HG02885 (cell line): ENCODE data around the gene JPH2.

Experiments used
- ATAC-seq: cut with Tn5 transposase; IDR thresholded peaks from one replicate; pipeline ENCODE4 v1.9.1; 2021; ENCODE audit warnings: mild to moderate bottlenecking; ENCODE audit not compliant: unreplicated experiment, poor library complexity

The JPH2 gene

DNA sequence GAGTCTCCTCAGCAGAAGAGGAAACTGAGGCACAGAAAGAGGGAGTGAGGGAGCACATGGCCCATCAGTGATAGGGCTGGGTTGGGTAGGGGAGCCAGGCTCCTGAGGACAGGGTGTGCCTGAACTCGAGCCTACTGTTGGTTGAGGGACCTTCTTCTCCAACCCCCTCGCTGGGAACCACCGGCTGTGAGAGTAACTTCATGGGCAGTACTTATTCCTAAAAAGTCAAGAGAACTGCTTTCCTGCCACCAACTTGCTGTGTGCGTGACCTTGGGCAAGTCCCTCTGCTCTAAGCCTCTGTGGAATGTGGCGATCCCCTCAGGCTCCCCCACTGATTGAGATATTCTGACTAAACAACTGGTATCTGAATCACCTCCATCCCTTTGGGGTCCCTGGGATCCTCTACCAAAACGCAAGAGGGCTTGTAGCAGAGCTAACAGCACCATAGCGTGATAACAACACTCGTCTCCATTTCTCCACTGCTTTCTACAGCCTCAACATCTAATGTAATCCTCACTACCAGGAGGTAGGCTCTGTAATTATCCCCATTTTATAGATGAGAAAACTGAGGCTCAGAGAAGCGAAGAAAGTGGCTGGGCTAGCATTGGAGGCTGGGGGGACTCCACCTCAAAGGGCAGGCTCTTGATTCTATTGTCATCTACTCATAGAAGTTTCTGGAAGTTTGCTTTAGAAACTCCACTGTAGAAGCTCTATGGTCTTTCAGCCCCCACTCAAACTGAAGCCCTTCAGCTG is 76.0 kb downstream of the JPH2 start:
- no peak for ATAC-seq

DNA sequence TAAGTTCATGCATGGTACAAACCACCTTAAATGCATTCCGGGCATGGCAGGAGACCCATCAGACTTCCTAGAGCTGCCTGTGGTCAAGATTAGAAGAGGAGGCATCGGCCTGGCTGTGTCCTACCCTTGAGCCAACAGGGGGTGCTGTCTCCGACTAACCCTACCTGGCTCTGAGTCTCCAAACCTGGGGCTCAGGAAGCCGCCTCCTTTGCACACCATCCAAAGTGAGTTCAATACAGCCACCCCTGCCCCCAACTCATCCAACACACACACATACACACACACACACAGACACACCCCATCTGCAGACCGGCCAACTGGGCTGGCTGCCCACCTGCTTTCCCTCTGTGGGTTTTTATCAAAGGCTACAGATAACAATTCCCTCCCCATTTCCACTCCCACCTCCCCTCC is 77.0 kb downstream of the JPH2 start:
- no peak for ATAC-seq

DNA sequence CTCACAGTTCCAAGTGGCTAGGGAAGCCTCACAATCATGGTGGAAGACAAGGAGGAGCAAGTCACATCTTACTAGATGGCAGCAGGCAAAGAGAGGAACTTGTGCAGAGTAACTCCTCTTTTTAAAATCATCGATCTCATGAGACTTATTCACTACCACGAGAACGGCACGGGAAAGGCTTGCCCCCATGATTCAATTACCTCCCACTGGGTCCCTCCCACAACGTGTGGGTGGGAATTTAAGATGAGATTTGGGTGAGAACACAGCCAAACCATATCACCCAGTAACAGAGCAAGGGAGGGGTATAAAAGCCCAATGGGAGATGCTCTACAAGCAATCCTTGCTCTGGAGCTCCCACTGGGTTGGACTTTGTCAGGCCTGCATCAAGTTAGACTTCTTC is 80.4 kb downstream of the JPH2 start:
- no peak for ATAC-seq

DNA sequence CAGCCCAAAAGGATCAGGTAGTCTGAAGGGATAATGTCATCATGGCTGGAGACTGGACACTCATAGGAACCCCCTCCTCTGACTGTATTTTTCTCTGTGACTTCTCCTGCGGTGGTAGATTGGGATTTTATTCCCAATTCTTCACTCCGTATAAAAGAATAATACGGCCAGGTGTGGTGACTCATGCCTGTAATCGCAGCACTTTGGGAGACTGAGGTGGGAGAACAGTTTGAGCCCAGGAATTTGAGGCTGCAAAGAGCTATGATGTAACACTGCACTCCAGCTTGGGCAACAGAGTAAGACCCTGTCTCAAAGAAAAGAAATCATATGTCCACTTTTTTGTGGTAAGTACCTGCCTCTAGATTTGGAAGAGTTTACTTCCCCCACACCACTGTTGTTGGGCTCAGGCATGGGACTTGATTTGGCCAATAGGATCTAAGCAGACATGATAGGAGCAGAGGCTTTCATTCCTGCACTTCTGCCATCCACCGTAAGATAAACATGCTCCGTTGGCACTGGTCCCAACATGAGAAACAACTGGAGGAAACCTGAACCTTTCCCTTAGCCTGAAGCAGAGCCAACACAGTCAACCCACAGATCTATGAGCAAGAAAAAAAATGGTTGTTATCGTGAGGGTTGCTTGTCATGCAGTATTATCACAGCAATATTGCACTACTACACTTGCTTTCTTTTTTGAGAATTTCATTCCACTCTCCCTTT is 82.0 kb downstream of the JPH2 start:
- ATAC-seq, result no peak

GRCh38 chr20:44102582-44102981 is 84.4 kb downstream of the JPH2 start:
- no peak for ATAC-seq

- no peak for ATAC-seq
Measured at GRCh38 chr20:44099832-44100231, 87.2 kb downstream of the JPH2 start.

DNA sequence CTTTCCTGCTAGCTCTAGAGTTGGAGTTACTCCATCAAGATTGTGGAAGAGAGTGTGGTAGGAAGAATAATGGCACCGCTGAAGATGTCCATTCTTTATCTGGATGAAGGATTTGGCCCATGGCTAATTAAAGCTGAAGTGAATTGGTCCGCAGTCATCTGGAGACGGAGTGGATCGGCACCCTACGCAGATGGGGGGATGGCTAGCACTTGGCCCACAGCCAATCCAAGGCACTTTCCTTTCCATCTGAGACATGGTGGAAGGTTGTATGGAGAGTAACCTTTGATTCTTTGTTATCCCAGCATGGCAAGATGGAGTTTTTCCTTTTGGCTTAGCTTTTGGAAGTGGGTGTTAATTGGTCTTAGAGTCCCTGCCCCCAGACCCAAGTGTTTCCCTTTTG is 88.3 kb downstream of the JPH2 start:
- ATAC-seq, result no peak

DNA sequence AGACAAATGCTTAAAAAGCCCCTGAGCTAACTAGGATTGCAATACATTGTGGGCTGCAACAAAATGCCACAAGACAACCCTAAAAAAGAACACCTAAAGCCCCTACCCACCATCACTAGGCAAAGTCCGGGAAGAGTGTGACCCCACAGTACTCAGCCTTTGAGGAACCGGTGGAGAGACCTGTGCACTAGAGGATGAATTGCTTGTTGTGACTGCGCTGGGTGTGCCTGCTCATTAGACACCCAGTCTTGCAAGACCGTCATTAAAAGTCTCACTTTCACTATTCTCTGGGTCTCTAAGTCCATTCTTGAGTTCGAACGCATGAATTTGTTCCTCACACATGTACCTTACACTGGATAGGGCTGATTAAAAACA is 88.7 kb downstream of the JPH2 start:
- no peak for ATAC-seq

- no peak for ATAC-seq
Measured at GRCh38 chr20:44097521-44098255, 89.3 kb downstream of the JPH2 start.

DNA sequence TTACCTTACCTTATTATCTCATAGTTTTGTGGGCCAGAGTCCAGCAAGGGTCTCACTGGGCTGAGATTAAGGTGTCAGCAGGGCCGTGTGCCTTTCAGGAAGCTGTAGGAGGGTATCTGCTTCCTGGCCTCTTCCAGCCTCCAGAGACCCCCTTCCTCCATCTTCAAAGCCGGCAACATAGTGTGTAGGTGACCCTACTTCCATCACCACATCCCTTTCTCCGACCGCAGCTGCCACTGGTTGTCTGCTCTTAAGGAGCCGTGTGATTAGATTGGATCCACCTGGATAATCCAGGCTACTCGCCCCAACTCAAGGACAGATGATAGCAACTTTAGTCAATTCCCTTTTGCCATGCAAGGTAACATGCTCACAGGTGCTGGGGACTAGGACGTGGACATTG is 91.2 kb downstream of the JPH2 start:
- ATAC-seq, result no peak

- ATAC-seq, result no peak
Measured at GRCh38 chr20:44093249-44093582, 93.8 kb downstream of the JPH2 start.

DNA sequence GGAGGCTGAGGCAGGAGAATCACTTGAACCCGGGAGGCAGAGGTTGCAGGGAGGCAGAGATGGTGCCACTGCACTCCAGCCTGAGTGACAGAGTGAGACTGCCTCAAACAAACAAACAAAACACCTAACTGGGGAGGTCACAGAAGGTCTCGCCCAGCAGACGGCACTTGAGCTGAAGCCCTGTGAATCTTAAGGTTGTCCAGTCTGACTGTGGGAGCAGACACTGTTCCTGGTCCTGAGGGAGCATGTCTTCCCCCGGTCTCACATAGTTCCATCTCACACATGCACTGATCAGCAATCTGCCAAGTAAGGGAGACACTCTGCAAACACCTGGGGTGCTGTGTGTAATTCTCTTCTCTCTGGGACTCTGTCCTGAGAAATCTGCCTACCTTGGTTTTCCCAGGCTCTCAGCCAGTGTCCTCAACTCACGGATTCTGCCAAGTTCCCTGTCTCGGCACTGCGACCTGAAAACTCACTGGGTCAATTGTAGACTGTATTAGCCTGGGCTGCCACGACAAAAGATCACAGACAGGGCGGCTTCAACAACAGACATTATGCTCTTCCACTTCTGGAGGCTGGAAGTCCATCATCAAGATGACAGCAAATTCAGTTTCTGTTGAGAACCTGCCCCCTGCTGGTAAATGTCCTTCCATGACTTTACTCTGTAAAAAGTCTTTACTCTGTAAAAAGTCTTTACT is 94.3 kb downstream of the JPH2 start:
- no peak for ATAC-seq

- ATAC-seq, result no peak
Measured at GRCh38 chr20:44091026-44091425, 96.0 kb downstream of the JPH2 start.

- no peak for ATAC-seq
Measured at GRCh38 chr20:44089987-44090674, 96.9 kb downstream of the JPH2 start.

- ATAC-seq, result no peak
Measured at GRCh38 chr20:44087857-44088120, 99.2 kb downstream of the JPH2 start.

DNA sequence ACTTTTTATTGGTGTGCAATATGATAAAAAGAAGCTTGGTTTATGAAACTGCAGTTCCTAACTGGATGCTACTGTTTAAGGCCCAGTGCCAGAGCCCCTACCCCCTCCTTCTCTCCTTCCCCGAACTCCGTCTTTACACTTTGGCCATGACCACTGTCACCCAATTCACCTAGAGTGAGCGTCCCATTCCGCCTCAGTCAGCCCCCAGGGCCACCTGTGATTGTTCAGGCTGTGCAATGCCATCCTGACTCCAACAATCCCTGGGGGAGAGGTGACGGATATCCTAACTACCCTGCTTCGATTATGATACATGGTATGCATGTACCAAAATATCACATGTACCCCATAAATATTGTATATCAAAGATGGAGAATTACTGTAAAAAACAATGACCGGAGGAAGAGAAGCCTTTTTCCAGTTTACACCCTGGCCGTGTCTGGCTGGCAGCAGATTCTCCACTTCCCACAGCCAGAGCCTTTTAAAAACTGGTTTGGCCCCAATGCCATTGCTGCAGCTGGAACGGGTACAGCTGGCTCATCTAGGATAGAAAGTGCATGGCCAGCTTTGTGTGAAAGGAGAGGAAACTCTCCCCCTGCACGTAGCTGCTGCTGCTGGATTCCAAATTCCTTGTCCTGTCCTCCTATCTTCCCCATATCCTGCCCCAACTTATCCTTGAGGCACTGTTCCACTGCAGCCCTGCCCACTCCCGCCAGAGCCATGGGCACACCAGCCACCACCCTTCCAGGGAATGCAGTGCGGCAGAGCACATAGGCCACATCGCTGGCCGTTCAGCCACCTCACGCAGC is 99.7 kb downstream of the JPH2 start:
- ATAC-seq, result no peak

GRCh38 chr20:44085616-44086434 is 101.2 kb downstream of the JPH2 start:
- ATAC-seq, result no peak

DNA sequence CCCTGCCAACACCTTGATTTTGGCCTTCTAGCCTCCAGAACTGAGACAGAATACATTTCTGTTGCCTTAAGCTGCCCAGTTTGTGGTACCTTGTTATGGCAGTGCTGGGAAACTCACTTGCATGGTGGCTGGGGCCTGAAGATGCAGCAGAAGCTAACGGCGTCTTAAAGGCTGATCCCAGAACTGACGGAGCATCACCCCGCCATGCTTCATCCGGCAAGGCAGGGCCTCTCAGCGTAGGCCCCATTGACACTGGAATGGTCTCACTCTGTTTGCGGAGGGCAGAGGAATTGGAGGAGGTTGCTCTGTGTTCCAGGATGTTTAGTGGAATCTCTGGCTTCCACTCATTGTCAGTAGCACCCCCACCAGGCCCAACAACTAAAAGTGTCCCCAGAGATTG is 102.1 kb downstream of the JPH2 start:
- ATAC-seq, result no peak

GRCh38 chr20:44084439-44084838 is 102.5 kb downstream of the JPH2 start:
- no peak for ATAC-seq
